Esophagus squamous epithelium (tissue), 4 donors: ENCODE data around the gene GPR4.
"Not testable (repeated sequence)": the region's sequence is repeated elsewhere in the genome, so short reads cannot be mapped to it uniquely, and the experiment has no call there.

Source experiments
- POLR2A ChIP-seq, 4 donors: fragments of 450-650 bp; IDR thresholded peaks; one replicate each; pipeline ENCODE4 v1.6.1; 2017; ENCODE audit warnings: antibody characterized with exemption in 4 of 4, mild to moderate bottlenecking in 4 of 4, moderate library complexity in 3 of 4
- TF ChIP-seq, protein P1 (sequence below), 6 experiments: fragments of 450-650 bp in 4 of 6; fragments of 200-600 bp in 2 of 6; sonication (generic) in 2 of 6; IDR thresholded peaks; one replicate each; pipeline ENCODE4 v1.5.1; 2016 to 2019; ENCODE audit warnings: antibody characterized with exemption in 6 of 6, mild to moderate bottlenecking in 4 of 6, moderate library complexity in 4 of 6

DNA sequence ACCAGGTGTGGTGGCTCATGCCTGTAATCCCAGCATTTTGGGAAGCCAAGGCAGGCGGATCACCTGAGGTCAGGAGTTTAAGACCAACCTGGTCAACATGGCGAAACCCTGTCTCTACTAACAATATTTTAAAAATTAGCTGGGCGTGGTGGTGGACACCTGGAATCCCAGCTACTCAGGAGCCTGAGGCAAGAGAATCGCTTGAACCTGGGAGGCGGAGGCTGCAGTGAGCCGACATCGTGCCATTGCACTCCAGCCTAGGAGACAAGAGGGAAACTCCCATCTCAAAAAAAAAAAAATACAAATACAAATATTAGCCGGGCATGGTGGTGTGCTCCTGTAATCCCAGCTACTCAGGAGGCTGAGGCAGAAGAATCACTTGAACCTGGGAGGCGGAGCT lies 13.0 kb upstream of the GPR4 start:
- not testable (repeated sequence) for TF ChIP-seq POLR2A (IDR thresholded peaks at IDR 0.05)
- TF ChIP-seq, protein P1, sequence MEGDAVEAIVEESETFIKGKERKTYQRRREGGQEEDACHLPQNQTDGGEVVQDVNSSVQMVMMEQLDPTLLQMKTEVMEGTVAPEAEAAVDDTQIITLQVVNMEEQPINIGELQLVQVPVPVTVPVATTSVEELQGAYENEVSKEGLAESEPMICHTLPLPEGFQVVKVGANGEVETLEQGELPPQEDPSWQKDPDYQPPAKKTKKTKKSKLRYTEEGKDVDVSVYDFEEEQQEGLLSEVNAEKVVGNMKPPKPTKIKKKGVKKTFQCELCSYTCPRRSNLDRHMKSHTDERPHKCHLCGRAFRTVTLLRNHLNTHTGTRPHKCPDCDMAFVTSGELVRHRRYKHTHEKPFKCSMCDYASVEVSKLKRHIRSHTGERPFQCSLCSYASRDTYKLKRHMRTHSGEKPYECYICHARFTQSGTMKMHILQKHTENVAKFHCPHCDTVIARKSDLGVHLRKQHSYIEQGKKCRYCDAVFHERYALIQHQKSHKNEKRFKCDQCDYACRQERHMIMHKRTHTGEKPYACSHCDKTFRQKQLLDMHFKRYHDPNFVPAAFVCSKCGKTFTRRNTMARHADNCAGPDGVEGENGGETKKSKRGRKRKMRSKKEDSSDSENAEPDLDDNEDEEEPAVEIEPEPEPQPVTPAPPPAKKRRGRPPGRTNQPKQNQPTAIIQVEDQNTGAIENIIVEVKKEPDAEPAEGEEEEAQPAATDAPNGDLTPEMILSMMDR (IDR thresholded peaks at IDR 0.05) = not testable (repeated sequence)
